Ishikawa (cell line): ENCODE measurements around the gene CPT1C.

Experiments
- NFIC ChIP-seq: IDR thresholded peaks from 2 replicates; pipeline ENCODE4 v1.6.1; 2012
- TAF1 ChIP-seq: IDR thresholded peaks from 2 replicates; pipeline ENCODE4 v1.6.1; 2012; ENCODE audit warnings: low read depth, mild to moderate bottlenecking
- TF ChIP-seq, protein P1 (sequence below): IDR thresholded peaks from 2 replicates; pipeline ENCODE4 v1.6.1; 2012

DNA sequence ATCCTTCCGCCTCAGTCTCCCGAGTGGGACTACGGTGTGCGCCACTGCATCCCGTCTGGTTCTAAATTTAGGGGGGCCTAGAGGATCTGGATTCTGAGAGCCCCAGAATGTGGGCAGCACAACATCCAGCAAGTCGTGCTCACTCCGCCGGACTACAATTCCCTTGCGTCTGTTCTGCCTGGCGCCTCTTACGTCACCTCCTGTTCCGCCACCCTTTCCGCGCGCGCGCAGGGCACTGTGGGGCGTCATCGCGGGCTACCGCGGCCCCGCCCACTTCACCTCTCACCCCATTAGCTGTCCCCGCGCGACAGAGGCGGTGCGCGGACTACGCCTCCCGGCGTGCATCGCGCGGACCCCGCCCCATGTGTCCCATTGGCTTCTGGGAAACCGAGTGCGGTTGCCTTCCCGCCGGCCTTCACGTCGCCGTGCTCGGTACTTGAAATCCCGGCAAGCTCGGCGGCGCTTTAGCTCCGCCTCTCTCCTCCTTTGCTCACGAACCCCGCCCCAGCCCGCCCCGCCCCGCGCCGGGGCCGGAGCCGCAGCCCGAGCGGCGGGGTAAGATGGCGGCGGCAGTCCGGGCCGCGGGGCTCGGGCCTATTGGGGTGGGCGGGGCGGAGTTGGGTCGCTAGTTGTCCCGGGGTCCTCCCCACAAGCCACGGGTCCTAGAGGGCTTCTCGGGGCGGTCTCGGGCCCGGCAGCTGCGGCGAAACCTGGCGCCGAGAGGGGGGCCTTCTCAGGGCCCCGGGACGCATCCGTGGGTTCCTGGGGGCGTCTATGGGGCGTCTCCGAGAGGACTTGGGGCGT lies 49.0 kb upstream of the CPT1C start, which contains the start of gene SCAF1:
- TF ChIP-seq NFIC (no peak), TAF1 (peak; percentile 85; the same call in 1 of the 2 replicates)
- TF ChIP-seq, protein P1, sequence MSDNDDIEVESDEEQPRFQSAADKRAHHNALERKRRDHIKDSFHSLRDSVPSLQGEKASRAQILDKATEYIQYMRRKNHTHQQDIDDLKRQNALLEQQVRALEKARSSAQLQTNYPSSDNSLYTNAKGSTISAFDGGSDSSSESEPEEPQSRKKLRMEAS = peak; percentile 74
